Activated gamma-delta T cell (primary cell): ENCODE measurements around the gene FAM72A.
"Not testable (repeated sequence)": the region's sequence is repeated elsewhere in the genome, so short reads cannot be mapped to it uniquely, and the experiment has no call there.

ENCODE experiments used
- DNase-seq: peaks from one replicate; lab custom pipeline; 2025; lab: John Stamatoyannopoulos, UW

FAM72A gene

DNA sequence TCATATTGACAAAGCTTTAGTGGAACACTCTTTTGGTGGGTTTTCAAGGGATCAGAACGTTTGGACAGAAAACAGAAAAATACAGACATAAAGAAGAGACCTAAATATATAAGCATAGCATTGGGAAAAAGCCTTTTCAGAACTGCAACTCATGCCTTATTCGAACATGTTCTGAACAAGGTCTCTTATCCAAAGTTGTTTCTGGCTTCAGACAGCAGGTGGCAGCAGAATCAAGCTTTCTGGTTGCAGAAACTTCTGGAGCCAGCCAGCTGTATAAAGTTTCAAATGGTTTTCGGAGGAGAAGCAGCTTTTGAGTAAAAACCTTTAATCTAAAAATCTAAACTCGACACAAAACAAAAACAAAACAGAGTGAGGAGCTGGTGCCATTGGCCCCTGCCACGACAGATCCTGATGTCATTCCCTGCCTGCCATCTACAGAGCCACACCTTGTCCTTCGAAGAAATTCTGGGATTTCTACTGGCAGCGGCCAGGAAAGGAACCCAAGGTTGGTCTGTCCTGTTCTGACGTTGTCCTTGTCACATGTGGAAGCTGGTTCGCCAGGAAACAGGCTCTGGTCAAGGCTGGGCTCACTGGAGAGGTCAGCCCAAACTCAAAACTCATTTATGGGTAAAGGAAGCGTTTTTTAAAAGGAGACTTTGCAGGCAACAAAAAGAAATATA, 35.1 kb downstream of the FAM72A start:
- not testable (repeated sequence) for DNase-seq

DNA sequence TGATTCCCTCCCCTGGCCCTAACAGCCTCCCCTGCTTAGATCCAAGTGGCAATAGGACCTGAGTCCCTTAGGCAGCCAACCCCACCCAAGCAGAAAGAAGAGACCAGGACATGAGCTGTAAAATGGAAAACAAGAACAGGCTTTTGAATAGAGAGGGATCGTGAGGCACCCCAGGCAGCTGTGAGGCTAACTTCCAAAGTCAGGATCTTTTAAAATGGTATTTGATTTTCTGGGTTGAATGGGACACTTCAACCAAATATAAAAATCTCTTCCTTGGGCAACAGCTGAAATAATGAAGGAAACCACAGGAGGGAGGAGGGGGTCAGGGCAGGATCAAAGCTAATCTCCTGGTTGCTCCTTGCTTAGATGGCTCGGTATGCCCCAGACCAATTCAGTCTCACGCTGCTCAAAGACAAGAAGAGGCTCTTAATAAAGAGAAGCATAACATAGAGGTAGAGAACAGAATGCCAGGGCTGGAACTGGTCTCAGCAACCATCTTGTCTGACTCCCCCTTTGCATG, 56.8 kb downstream of the FAM72A start:
- DNase-seq = no peak

- DNase-seq = no peak
These were observed 58.0 kb downstream of the FAM72A start for GRCh38 chr1:206144605-206145004.

DNA sequence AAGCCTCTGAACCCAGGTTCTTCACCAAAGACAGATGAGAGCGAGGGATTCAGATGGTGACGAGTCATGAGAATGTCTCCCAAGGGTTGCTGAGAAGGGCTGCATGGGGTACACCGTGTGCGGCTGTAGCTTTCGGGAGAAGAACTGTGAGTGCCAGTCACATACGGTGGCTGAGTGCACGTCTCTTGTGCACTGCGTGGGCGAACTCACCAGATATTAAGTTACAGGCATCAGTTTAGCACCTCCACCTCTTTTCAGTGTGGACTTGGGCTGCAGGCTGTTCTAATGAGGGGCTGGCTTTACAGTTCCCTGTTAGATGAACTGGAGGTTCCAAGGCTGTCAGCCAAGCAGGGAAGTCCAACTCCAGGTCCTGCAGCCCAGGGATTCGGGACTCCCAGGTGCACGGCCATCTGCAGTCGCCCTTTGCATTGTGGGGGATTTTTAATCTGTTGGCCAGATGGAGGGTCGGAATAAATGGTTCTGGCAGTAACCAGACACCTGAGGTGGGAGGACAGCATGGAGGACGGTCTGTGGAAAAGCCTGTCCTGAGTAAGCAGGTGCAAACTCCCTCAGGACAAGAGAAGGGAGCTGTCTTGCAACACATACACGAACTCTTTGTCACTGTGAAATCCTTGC, 59.0 kb downstream of the FAM72A start:
- DNase-seq = no peak

DNA sequence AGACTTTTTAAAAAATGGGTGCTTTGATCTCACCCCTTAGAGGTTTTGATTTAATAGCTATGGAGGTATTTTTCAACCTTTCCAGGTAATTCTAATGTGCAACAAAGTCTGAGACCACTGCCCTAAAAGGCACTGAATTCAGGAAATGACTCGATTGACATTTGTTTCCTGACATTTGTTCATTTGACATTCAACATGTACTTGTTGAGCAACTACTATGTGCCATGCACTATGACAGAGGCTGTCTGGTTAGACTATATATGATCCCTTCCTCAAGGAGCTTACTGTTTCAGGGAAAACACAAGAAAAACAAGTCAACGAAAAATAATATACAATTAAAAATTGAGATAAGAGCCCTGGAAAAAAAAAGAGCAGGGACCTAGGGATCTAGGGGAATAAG, 59.9 kb downstream of the FAM72A start:
- DNase-seq = no peak

GRCh38 chr1:206142011-206142410, 60.6 kb downstream of the FAM72A start:
- no peak for DNase-seq

- DNase-seq = no peak
These were observed 66.4 kb downstream of the FAM72A start for GRCh38 chr1:206136241-206136640.
